Kidney (tissue), 14 donors: ENCODE results near the gene SCFD2. TPM values are rescaled to one million over a fixed set of nuclear protein-coding genes. Genes with fewer than 3 reads are reported as not detected.

Experiments
- DNase-seq, 5 donors: peaks; one replicate each; pipeline ENCODE4 v3.0.0-alpha.2; 2013 to 2020
- FAIRE-seq: peaks from 2 replicates; lab custom pipeline; 2012; peaks lifted over from hg19 to GRCh38; lab: Jason Lieb, UNC
- H3K27ac ChIP-seq, 2 donors: one replicate each; pipeline ENCODE4 v1.7.0; 2013; ENCODE audit warnings: low read depth in 2 of 2, low read length in 2 of 2, inconsistent platforms in 1 of 2
- H3K27me3 ChIP-seq: one replicate; pipeline ENCODE4 v1.7.1; 2013; ENCODE audit warnings: low read length, inconsistent platforms; ENCODE audit not compliant: control insufficient read depth, insufficient read depth
- H3K36me3 ChIP-seq, 3 donors: one replicate each; pipeline versions ENCODE4 v1.7.0 to v1.7.1; 2013; ENCODE audit warnings: low read length in 3 of 3, control low read depth in 1 of 3, inconsistent platforms in 1 of 3; ENCODE audit not compliant: insufficient read depth in 3 of 3, control insufficient read depth in 2 of 3
- H3K4me1 ChIP-seq, 3 donors: one replicate each; pipeline versions ENCODE4 v1.7.0 to v1.7.1; 2013; ENCODE audit warnings: low read length in 3 of 3, inconsistent platforms in 1 of 3, low read depth in 1 of 3; ENCODE audit not compliant: control insufficient read depth in 2 of 3, insufficient read depth in 2 of 3
- H3K4me3 ChIP-seq, 3 donors: one replicate each; pipeline versions ENCODE4 v1.7.0 to v1.8.1; 2013; ENCODE audit warnings: low read length in 3 of 3, control low read depth in 1 of 3, inconsistent platforms in 1 of 3
- H3K9ac ChIP-seq, 3 donors: one replicate each; pipeline versions ENCODE4 v1.7.0 to v1.7.1; 2013; ENCODE audit warnings: low read length in 3 of 3, control low read depth in 1 of 3, inconsistent platforms in 1 of 3
- H3K9me3 ChIP-seq, 3 donors: one replicate each; pipeline versions ENCODE4 v1.7.0 to v1.7.1; 2013; ENCODE audit warnings: low read length in 3 of 3, control low read depth in 1 of 3, inconsistent platforms in 1 of 3; ENCODE audit not compliant: control insufficient read depth in 2 of 3, insufficient read depth in 1 of 3
- intact Hi-C: fragments of 100-400 bp; cut with DNase I; formaldehyde crosslinking; loops from one replicate; pipeline ENCODE4 v1.11.1; 2022
- polyA plus RNA-seq: library from polyadenylated mRNA; stranded (reverse); fragments of 350-450 nt; fragmentation: Illumina TruSeq; extraction: RNeasy Lipid Tissue Mini Kit (QIAGEN cat#74804); gene quantifications from one replicate; pipeline ENCODE4 v1.2.3, GENCODE V29; 2014; ENCODE audit warnings: low read depth, low replicate concordance; ENCODE audit not compliant: insufficient read depth
- total RNA-seq: library from RNA; stranded (reverse); fragmentation: NEBNext Ultra II Directional; extraction: Animal tissue kit (Norgen Biotek cat#: 25700); gene quantifications from one replicate; pipeline ENCODE4 v1.2.1, GENCODE V29; 2021
- TF ChIP-seq, protein P1 (sequence below): IDR thresholded peaks from 3 replicates; pipeline ENCODE4 v1.5.1; 2012; ENCODE audit warnings: mild to moderate bottlenecking, moderate library complexity, borderline replicate concordance; ENCODE audit not compliant: insufficient read depth; ENCODE audit errors: extremely low read depth
- donor health status: control.
- donor health status: control.
- donor health status: control.
- donor health status: control.
- donor health status: control.
- donor health status: DM: yes; HTN: yes; CAD: no.
- donor health status: Normal renal cell carcinoma (clear cell type).

SCFD2 gene
- total and polyA plus RNA-seq, 2 donors from 2014 or later: 6.1 to 20.8 TPM

DNA sequence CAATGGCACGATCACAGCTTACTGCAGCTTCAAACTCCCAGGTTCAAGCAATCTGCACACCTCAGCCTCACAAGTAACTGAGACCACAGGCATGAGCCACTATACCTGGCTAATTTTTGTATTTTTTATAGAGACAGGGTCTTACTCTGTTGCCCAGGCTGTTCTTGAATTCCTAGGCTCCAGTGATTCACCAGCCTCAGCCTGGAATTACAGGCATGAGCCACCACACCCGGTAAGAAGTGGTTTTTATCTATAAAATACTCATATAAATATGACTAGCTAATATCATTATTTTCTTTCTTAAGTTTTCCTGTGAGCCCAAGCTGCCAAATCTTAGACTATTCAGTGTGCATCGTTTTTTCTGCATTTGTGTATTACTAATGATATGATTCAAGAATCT is 4.4 kb downstream of the SCFD2 start:
- H3K9me3 ChIP-seq: no peaks in the 10 kb centered on the region
- no peak for FAIRE-seq
- no peak overlapping the region for H3K9ac ChIP-seq
- intact Hi-C loops: no loop called here
- H3K4me3 ChIP-seq: no peak overlapping the region
- no peak overlapping the region for H3K27ac ChIP-seq
- no peak for DNase-seq
- peaks cover 0 to 10% (median 7%) of the 10 kb centered on the region in 3 donors for H3K4me1 ChIP-seq
- no peaks in the 10 kb centered on the region for H3K36me3 ChIP-seq
- H3K27me3 ChIP-seq: no peaks in the 10 kb centered on the region
- TF ChIP-seq, protein P1, sequence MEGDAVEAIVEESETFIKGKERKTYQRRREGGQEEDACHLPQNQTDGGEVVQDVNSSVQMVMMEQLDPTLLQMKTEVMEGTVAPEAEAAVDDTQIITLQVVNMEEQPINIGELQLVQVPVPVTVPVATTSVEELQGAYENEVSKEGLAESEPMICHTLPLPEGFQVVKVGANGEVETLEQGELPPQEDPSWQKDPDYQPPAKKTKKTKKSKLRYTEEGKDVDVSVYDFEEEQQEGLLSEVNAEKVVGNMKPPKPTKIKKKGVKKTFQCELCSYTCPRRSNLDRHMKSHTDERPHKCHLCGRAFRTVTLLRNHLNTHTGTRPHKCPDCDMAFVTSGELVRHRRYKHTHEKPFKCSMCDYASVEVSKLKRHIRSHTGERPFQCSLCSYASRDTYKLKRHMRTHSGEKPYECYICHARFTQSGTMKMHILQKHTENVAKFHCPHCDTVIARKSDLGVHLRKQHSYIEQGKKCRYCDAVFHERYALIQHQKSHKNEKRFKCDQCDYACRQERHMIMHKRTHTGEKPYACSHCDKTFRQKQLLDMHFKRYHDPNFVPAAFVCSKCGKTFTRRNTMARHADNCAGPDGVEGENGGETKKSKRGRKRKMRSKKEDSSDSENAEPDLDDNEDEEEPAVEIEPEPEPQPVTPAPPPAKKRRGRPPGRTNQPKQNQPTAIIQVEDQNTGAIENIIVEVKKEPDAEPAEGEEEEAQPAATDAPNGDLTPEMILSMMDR: no peak

DNA sequence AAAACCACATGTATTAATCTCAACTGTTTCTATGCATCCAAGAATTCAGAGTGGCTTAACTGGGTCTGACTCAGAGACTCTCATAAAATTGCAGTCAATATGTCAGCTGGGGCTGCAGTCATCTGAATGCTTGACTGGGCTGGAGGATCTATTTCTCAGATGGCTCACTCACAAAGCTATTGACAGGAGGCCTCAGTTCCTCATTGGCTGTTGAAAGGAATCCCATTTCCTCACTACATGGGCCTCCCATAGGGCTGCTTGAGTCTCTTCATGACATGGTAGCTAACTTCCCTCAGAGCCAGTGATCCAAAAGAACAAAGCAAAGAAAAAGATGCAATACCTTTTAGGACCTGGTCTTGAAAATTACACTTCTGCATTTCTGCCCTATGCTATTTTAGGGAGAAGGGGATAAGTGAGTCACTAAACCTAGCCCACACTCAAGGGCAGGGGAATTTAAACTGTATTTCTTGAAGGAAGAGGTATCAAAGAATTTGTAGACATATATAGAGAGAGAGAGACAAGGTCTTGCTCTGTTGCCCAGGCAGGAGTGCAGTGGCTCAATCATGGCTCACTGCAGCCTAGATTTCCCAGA is 9.8 kb downstream of the SCFD2 start:
- intact Hi-C loops: no loop called here
- Histone ChIP-seq H3K27ac (no peak overlapping the region), H3K4me3 (no peak overlapping the region), H3K36me3 (no peaks in the 10 kb centered on the region), H3K9ac (no peak overlapping the region), H3K4me1 (no peaks in the 10 kb centered on the region), H3K9me3 (no peaks in the 10 kb centered on the region), H3K27me3 (no peaks in the 10 kb centered on the region)
- TF ChIP-seq, protein P1: no peak
- no peak for DNase-seq
- FAIRE-seq: no peak

DNA sequence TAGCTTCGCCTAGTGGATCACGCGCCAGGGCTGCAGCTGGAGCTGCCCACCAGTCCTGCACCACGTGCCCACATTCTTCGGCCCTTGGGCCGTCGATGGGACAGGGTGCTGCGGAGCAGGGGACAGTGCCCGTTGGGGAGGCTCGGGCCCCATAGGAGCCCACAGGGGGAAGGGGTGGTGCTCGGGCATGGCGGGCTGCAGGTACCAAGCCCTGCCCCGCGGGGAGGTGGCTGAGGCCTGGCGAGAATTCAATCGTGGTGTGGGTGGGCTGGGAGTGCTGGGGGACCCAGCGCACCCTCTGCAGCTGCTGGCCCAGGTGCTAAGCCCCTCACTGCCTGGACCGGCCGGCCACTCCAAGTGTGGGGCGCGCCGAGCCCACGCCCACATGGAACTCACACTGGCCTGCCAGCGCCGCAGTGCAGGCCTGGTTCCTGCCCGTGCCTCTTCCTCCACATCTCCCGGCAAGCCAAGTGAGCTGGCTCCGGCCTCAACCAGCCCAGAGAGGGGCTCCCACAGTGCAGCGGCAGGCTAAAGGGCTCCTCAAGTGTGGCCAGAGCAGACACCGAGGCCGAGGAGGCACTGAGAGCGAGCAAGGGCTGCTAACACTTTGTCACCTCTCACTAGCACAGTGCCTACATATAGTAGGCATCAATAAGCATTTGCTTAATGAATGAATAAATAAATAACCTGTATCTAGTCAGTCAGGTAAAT is 11.7 kb downstream of the SCFD2 start:
- Histone ChIP-seq H3K36me3 (no peaks in the 10 kb centered on the region), H3K4me1 (no peaks in the 10 kb centered on the region), H3K27ac (no peak overlapping the region), H3K9ac (no peak overlapping the region), H3K27me3 (no peaks in the 10 kb centered on the region), H3K9me3 (no peaks in the 10 kb centered on the region), H3K4me3 (no peak overlapping the region)
- no peak for FAIRE-seq
- intact Hi-C loops: no loop called here
- no peak for DNase-seq
- TF ChIP-seq, protein P1: no peak
